HepG2 (cell line): Measurements from ENCODE around the gene NUDT8. TPM values are rescaled to one million over a fixed set of nuclear protein-coding genes. Genes with fewer than 3 reads are reported as not detected.

Experiments
- ATAC-seq: fragments of 200-7000 bp; cut with Tn5 transposase; 3 replicates; pipeline ENCODE4 v1.9.1; 2020; ENCODE audit warnings: mild to moderate bottlenecking, moderate library complexity
- BruUV-seq: library from RNA; stranded (reverse); fragments of 400-500 nt; replicated peaks from 2 replicates; lab custom pipeline; 2021; lab: Mats Ljungman, UMichigan
- CTCF ChIA-PET: fragments of 300-600 bp; formaldehyde crosslinking; extraction: SDS; loops from one replicate; lab custom pipeline; 2021; ENCODE audit warnings: low total read pairs, inconsistent platforms, low intra/inter-chr PET ratio; lab: Yijun Ruan, JAX
- POLR2A ChIA-PET: fragments of 350-600 bp; sonication (Branson Sonifier 250); formaldehyde crosslinking; loops from one replicate; lab custom pipeline; 2020; ENCODE audit warnings: antibody characterized with exemption, inconsistent platforms; lab: Yijun Ruan, JAX
- DNase-seq: peaks from one replicate; pipeline ENCODE4 v3.0.0-alpha.2; 2015; ENCODE audit warnings: low spot score
- FAIRE-seq: peaks from 3 replicates; lab custom pipeline; 2011; peaks lifted over from hg19 to GRCh38; lab: Jason Lieb, UNC
- H2AFZ ChIP-seq: one replicate; pipeline ENCODE4 v1.6.1; 2011; ENCODE audit warnings: low read length, inconsistent platforms
- H3K27ac ChIP-seq: fragments of 300-600 bp; 3 replicates; pipeline ENCODE4 v1.8.0; 2011; ENCODE audit warnings: mixed run types, mild to moderate bottlenecking, mixed read lengths, low read length, inconsistent platforms; ENCODE audit not compliant: insufficient read depth; ENCODE audit errors: extremely low read length
- H3K27me3 ChIP-seq, 2 experiments: fragments of 200-600 bp in 1 of 2; 2 replicates in 1 of 2; 3 replicates in 1 of 2; pipeline versions ENCODE4 v1.6.0 to v1.8.0; 2011; ENCODE audit warnings: low read length in 2 of 2, mild to moderate bottlenecking in 2 of 2, moderate library complexity in 2 of 2, inconsistent platforms in 1 of 2; ENCODE audit not compliant: insufficient read depth in 2 of 2, control insufficient read depth in 1 of 2
- H3K36me3 ChIP-seq, 2 experiments: fragments of 200-600 bp in 1 of 2; replicated peaks in 1 of 2; 2 replicates in 1 of 2; 3 replicates in 1 of 2; pipeline versions ENCODE4 v1.5.1 to v1.8.0; 2011; ENCODE audit warnings: low read length in 2 of 2, inconsistent platforms in 1 of 2; ENCODE audit not compliant: insufficient read depth in 2 of 2, control insufficient read depth in 1 of 2
- H3K4me1 ChIP-seq: 2 replicates; pipeline ENCODE4 v1.5.1; 2012; ENCODE audit warnings: low read length, inconsistent platforms; ENCODE audit not compliant: insufficient read depth
- H3K4me2 ChIP-seq: 2 replicates; pipeline ENCODE4 v1.6.0; 2011; ENCODE audit warnings: low read depth, low read length, inconsistent platforms
- H3K4me3 ChIP-seq, 3 experiments: fragments of 200-600 bp in 1 of 3; sonication (generic), shearing (Covaris generic) in 1 of 3; replicated peaks in 1 of 3; 2 replicates each; pipeline ENCODE4 v1.5.1; 2011 to 2016; ENCODE audit warnings: low read length in 3 of 3, inconsistent platforms in 2 of 3, low read depth in 2 of 3, mild to moderate bottlenecking in 2 of 3, control low read depth in 1 of 3, mixed read lengths in 1 of 3; ENCODE audit not compliant: insufficient read depth in 1 of 3
- H3K79me2 ChIP-seq: one replicate; pipeline ENCODE4 v1.6.1; 2011; ENCODE audit warnings: low read length, inconsistent platforms; ENCODE audit not compliant: insufficient read depth
- H3K9ac ChIP-seq: 2 replicates; pipeline ENCODE4 v1.6.0; 2011; ENCODE audit warnings: mild to moderate bottlenecking, low read depth, low read length, inconsistent platforms; ENCODE audit not compliant: insufficient read depth
- H3K9me3 ChIP-seq: 2 replicates; pipeline ENCODE4 v1.5.1; 2012; ENCODE audit warnings: mild to moderate bottlenecking, low read length
- H4K20me1 ChIP-seq: 2 replicates; pipeline ENCODE4 v1.6.0; 2011; ENCODE audit warnings: inconsistent platforms, mild to moderate bottlenecking, low read length, moderate library complexity; ENCODE audit not compliant: insufficient read depth
- KDM5A ChIP-seq: fragments of 200-600 bp; sonication (generic); IDR thresholded peaks from 2 replicates; pipeline ENCODE4 v1.7.0; 2018; ENCODE audit warnings: antibody characterized with exemption, mild to moderate bottlenecking, low read length, borderline replicate concordance
- NFE2L1 ChIP-seq: sonication (generic); formaldehyde crosslinking; IDR thresholded peaks from 2 replicates; pipeline ENCODE4 v1.4.0; 2020; ENCODE audit warnings: missing genetic modification reagents, mild to moderate bottlenecking, borderline replicate concordance
- WGBS: methylation state at CpG from one replicate; pipeline ENCODE4 v1.1.6; 2017; ENCODE audit warnings: low lambda C conversion rate; 5-methylcytosine and 5-hydroxymethylcytosine counted together
- in situ Hi-C: cut with HindIII; loops from 2 replicates; pipeline ENCODE4 v1.10.0; 2017; ENCODE audit warnings: low pct_unique_long_range_greater_than_20kb; ENCODE audit not compliant: extremely low pct_ligation_motif_present
- intact Hi-C: fragments of 100-400 bp; cut with micrococcal nuclease; formaldehyde crosslinking; loops from one replicate; pipeline ENCODE4 v1.10.0; 2022; ENCODE audit not compliant: unreplicated experiment
- polyA plus RNA-seq, 8 experiments: library from polyadenylated mRNA; depleted of rRNA in 3 of 8; stranded (reverse) in 7 of 8; unstranded in 1 of 8; fragments of >200 nt; fragmentation: Illumina TruSeq in 4 of 8; extraction: Trizol in 4 of 8; gene quantifications; 2 replicates each; pipeline versions ENCODE4 v1.2.1 to v1.2.3, GENCODE V29; 2011 to 2016; ENCODE audit warnings: low read depth in 4 of 8, missing spikeins in 1 of 8, mixed read lengths in 1 of 8; ENCODE audit not compliant: insufficient read depth in 1 of 8
- total RNA-seq, 5 experiments: library from RNA; depleted of rRNA; stranded (reverse); fragments of >200 nt; fragmentation: Illumina TruSeq; extraction: Trizol; gene quantifications; 2 replicates each; pipeline ENCODE4 v1.2.3, GENCODE V29; 2016; ENCODE audit warnings: low read depth in 1 of 5
- TF ChIP-seq, protein P1 (sequence below): IDR thresholded peaks from 2 replicates; pipeline ENCODE4 v1.6.1; 2012; ENCODE audit warnings: low read length, improper control_type of control experiment
- TF ChIP-seq, protein P2 (sequence below), 2 experiments: sonication (generic) in 1 of 2; formaldehyde crosslinking in 1 of 2; IDR thresholded peaks; 2 replicates each; pipeline versions ENCODE4 v1.4.0 to v1.6.1; 2018 to 2020; ENCODE audit warnings: missing genetic modification reagents in 2 of 2, borderline replicate concordance in 1 of 2, low read depth in 1 of 2, mild to moderate bottlenecking in 1 of 2, missing biosample characterization in 1 of 2
- TF ChIP-seq, protein P3 (sequence below): IDR thresholded peaks from 2 replicates; pipeline ENCODE4 v1.6.1; 2012; ENCODE audit warnings: inconsistent platforms

Gene NUDT8
- total and polyA plus RNA-seq, 2 of the 13 experiments (the other 11 are each of a cell fraction or from before 2014, with no cell fraction given), result 6.7 to 25.8 TPM

DNA sequence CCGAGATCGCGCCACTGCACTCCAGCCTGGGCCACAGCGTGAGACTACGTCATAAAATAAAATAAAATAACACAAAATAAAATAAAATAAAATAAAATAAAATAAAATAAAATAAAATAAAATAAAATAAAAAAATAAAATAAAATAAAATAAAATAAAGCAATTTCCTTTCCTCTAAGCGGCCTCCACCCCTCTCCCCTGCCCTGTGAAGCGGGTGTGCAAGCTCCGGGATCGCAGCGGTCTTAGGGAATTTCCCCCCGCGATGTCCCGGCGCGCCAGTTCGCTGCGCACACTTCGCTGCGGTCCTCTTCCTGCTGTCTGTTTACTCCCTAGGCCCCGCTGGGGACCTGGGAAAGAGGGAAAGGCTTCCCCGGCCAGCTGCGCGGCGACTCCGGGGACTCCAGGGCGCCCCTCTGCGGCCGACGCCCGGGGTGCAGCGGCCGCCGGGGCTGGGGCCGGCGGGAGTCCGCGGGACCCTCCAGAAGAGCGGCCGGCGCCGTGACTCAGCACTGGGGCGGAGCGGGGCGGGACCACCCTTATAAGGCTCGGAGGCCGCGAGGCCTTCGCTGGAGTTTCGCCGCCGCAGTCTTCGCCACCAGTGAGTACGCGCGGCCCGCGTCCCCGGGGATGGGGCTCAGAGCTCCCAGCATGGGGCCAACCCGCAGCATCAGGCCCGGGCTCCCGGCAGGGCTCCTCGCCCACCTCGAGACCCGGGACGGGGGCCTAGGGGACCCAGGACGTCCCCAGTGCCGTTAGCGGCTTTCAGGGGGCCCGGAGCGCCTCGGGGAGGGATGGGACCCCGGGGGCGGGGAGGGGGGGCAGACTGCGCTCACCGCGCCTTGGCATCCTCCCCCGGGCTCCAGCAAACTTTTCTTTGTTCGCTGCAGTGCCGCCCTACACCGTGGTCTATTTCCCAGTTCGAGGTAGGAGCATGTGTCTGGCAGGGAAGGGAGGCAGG is 46.2 kb downstream of the NUDT8 start, which contains the start of gene GSTP1 (continued):
- TF ChIP-seq, protein P1, sequence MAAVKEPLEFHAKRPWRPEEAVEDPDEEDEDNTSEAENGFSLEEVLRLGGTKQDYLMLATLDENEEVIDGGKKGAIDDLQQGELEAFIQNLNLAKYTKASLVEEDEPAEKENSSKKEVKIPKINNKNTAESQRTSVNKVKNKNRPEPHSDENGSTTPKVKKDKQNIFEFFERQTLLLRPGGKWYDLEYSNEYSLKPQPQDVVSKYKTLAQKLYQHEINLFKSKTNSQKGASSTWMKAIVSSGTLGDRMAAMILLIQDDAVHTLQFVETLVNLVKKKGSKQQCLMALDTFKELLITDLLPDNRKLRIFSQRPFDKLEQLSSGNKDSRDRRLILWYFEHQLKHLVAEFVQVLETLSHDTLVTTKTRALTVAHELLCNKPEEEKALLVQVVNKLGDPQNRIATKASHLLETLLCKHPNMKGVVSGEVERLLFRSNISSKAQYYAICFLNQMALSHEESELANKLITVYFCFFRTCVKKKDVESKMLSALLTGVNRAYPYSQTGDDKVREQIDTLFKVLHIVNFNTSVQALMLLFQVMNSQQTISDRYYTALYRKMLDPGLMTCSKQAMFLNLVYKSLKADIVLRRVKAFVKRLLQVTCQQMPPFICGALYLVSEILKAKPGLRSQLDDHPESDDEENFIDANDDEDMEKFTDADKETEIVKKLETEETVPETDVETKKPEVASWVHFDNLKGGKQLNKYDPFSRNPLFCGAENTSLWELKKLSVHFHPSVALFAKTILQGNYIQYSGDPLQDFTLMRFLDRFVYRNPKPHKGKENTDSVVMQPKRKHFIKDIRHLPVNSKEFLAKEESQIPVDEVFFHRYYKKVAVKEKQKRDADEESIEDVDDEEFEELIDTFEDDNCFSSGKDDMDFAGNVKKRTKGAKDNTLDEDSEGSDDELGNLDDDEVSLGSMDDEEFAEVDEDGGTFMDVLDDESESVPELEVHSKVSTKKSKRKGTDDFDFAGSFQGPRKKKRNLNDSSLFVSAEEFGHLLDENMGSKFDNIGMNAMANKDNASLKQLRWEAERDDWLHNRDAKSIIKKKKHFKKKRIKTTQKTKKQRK, result no peak
- TF ChIP-seq, protein P2, sequence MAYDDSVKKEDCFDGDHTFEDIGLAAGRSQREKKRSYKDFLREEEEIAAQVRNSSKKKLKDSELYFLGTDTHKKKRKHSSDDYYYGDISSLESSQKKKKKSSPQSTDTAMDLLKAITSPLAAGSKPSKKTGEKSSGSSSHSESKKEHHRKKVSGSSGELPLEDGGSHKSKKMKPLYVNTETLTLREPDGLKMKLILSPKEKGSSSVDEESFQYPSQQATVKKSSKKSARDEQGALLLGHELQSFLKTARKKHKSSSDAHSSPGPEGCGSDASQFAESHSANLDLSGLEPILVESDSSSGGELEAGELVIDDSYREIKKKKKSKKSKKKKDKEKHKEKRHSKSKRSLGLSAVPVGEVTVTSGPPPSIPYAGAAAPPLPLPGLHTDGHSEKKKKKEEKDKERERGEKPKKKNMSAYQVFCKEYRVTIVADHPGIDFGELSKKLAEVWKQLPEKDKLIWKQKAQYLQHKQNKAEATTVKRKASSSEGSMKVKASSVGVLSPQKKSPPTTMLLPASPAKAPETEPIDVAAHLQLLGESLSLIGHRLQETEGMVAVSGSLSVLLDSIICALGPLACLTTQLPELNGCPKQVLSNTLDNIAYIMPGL (CRISPR knock-in tag; IDR thresholded peaks at IDR 0.05; ENCODE audit: borderline replicate concordance in 1 of 2, low read depth in 1 of 2), result no peak
- TF ChIP-seq KDM5A, result no peak

DNA sequence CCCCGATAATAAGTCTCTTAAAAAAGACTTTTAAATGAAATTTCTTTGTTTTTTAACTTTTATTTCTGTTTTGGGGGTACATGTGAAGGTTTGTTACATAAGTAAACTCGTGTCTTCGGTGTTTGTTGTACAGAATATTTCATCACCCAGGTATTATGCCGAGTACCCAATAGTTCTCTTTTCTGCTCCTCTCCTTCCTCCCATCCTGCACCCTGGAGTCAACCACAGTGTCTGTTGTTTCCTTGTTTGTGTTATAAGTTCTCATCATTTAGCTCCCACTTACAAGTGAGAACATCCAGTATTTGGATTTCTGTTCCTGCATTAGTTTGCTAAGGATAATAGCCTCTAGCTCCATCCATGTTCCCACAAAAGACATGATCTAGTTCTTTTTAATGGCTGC is 47.7 kb downstream of the NUDT8 start:
- Histone ChIP-seq H3K4me3 (peak overlapping the region in 1 of 3 experiments; percentile 18; a peak in 3 of 6 replicates), H3K27me3 (peaks cover 2 to 5% of the 10 kb centered on the region in 2 experiments; a peak in 2 of 5 replicates), H3K4me2 (peak overlapping the region; percentile 69), H3K9me3 (no peaks in the 10 kb centered on the region), H4K20me1 (no peaks in the 10 kb centered on the region), H3K27ac (no peak overlapping the region), H3K4me1 (peaks cover 46% of the 10 kb centered on the region), H3K9ac (no peak overlapping the region), H3K79me2 (no peaks in the 10 kb centered on the region), H3K36me3 (no peaks in the 10 kb centered on the region), H2AFZ (no peak overlapping the region)
- CTCF ChIA-PET, result no interaction called here
- FAIRE-seq (no peak), DNase-seq (no peak), ATAC-seq (no peak)
- POLR2A ChIA-PET, result interaction anchor here (0.9 kb wide), 1 partner anchor 9 kb away, joined by 3 read pairs; no protein-coding TSS in a partner anchor
- WGBS, result 3% methylated on average over 4 of the region's 4 CpGs
- intact Hi-C loops (no loop called here), in situ Hi-C loops (no loop called here)
- TF ChIP-seq, protein P3, sequence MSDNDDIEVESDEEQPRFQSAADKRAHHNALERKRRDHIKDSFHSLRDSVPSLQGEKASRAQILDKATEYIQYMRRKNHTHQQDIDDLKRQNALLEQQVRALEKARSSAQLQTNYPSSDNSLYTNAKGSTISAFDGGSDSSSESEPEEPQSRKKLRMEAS, result 0 out of 2 replicates have a peak, but pooled peaks have one; percentile 1
- no peak for TF ChIP-seq NFE2L1
- BruUV-seq, result no TSS peak
